ENCODE measurements around the gene LY6G6C.

Gene LY6G6C, protein sequence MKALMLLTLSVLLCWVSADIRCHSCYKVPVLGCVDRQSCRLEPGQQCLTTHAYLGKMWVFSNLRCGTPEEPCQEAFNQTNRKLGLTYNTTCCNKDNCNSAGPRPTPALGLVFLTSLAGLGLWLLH

DNA sequence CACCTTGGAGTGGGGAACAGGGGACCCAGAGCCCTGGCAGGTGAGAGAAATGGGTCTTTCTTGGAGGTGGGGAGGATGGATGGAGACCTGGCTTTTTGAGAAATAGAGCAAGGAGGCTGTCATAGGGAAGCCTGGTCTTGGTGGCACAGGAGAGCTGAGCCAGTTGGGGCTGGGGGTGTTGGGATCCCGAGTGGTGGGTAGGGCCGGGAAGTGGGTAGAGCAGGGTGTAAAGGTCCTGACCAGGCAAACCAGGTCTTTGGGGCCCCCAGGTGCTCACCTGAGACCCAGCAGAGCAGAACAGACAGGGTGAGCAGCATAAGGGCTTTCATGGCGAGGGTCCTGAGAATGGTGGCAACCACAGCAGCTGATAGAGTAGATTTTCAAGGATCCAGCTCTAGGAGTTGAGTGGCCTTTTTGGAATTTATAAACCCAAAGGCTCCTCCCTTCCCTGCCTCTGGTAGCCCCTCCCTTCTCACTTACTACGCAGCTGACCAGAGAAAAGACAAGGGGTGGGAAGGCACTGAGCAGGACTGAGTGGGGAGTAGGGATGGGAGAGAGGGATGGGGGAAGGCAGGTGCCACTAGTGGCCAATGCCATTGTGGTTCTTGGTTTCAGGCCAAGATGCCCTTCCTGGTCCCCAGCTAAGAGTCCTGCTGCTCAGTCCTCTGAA is at the start of gene LY6G6C:
LY6G6C (minus strand) TSS at position 396 of the 670 bp plus-strand sequence; CDS start at position 329, 67 bp downstream.
- DNase-seq, result no peak

DNA sequence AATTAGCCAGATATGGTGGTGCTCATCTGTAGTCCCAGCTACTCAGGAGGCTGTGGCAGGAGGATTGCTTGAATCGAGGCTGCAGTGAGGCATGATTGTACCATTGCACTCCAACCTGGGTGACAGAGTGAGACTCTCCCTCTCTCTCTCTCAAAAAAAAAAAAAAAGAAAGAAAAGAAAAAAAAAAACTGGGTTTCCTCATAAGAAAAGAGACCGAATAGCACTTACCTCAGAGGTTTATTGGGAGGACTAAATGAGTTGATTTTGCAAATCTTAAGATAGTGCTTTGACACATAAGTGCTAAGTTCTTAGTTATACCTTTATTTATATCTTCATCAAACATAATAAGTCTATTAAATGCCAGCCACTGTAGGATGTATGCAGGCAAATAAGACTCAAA is 49.3 kb upstream of the LY6G6C start:
- no peak for DNase-seq

DNA sequence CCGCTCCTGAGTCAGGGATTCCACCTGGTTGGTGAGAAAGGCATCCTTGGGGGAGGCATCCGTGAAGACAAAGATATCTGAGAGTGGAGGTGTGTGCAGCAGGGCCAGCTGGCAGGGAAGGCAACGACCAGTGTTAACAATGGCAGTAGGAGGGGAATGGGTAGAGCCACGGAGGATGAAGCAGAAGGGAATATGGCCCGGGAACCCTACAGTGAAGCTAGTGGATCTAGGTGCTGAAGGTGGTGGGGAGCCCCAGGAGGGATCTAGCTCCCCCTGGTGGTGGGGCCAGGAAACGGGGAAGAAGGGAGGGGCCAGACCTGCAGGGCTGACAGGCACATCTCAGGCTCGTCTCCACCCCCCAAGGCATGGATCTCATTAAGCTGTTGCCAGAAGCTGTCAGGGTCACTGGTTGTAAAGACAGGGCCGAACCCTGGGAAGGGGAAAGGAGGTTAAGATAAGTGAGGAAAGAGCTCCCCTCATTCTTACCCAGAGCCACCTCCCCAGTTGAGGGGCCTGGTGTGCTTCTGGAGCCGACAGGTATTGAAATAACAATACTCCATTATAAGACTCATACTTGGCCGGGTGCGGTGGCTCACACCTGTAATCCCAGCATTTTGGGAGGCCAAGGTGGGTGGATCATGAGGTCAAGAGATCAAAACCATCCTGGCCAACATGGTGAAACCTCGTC is 48.3 kb upstream of the LY6G6C start:
- DNase-seq, result peak; percentile 42

GRCh38 chr6:31768363-31769257 is 47.1 kb upstream of the LY6G6C start:
- DNase-seq, result no peak

- DNase-seq, result no peak
These were observed 45.6 kb upstream of the LY6G6C start for GRCh38 chr6:31767096-31767645.

- DNase-seq, result no peak
These were observed 44.6 kb upstream of the LY6G6C start for GRCh38 chr6:31765910-31766794.

DNA sequence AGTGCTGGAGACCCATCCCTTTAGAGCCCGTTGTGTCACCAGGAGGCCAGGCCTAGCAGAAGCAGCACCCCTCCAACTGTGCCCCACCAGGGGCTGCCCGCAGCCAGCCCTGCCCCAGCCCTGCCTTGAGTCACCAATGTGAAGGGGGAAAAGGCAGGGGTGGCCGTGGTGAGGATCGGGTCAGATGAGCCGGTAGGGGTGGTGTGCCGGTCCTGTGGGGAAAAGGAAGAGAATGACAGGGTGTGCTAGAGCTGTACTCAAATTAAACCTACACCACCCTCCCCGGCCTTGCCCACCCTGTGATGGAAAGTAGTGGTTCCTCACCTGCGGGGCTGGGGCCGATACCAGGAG is 44.0 kb upstream of the LY6G6C start:
- DNase-seq, result no peak

GRCh38 chr6:31764198-31764597 is 42.7 kb upstream of the LY6G6C start:
- DNase-seq, result no peak

DNA sequence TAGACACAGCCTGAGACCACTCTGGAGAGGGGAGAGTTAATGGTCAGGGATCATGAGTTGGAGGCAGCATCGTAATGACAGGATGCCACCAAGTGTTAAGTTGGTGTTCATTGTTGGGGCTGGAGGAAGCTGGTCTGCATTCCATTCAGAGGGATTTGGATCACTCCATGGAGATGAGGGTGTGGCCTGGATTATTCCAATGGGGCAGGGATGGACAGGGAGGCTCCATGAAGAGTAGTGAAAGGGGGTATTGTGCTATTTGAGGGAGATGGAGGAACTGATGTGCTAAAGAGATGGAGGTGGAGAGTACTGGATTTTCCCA is 42.0 kb upstream of the LY6G6C start:
- DNase-seq, result peak; percentile 12

GRCh38 chr6:31762878-31763618 is 41.5 kb upstream of the LY6G6C start:
- DNase-seq, result no peak

GRCh38 chr6:31762356-31762755 is 40.8 kb upstream of the LY6G6C start, which contains the start of gene SAPCD1:
SAPCD1 (plus strand) TSS chr6:31762656; CDS start chr6:31763055, 399 bp downstream.
- no peak for DNase-seq

DNA sequence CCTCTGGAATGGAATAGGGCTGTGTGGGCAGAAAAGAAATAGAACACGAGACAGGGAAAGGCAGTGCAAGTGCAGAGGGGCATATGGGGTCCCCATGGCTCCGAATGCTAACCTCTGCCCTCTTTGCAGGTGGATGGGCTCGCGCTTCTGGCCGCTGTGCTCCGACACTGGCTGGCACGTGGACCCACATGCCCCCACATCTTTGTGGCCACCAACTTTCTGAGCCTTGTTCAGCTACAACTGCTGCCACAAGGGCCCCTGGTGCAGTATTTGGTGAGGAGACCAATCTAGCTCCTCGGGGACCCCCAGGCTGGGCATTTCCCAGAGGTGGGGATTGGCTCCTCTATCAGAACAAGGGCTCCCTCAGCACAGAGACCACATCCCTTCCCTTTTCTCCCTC is 39.8 kb upstream of the LY6G6C start:
- DNase-seq, result no peak

DNA sequence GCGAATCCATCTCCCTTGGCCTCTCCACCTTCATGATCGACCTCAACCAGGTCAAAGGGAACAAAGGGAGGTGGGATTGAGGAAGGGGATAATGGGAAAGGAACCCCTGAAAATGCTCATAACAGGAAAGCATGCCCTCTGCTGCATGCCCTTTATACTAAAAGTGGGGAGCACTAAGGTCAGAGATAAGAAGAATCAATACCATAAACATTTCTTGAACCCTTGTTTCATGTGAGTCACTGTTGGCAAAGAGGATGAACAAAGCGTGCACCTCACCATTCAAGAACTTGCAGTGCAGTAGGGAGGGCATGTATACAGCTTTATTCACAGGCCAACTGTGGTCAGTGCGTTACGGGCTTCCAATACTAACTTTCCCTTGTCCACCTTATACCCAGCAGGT is 39.2 kb upstream of the LY6G6C start:
- no peak for DNase-seq

DNA sequence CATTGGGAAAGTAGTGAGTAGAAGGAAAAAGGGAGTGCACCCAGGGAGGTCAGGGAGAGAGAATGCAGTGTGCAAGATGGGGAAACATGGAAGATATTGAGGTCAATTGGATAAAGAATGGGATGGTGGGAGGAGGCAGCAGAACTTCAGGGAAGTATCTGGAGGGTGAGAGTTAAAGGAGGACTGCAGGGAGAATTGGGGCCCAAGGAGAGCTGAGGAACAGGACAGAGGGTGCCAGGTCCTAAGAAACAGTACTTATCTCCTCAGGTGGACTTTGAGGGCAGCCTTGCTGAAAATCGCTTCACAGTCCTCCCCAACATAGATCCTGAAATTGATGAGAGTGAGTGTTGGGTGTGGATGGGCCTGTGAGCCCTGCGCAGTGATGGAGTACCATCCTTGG is 36.7 kb upstream of the LY6G6C start:
- no peak for DNase-seq

GRCh38 chr6:31752739-31753319 is 31.3 kb upstream of the LY6G6C start:
- no peak for DNase-seq

DNA sequence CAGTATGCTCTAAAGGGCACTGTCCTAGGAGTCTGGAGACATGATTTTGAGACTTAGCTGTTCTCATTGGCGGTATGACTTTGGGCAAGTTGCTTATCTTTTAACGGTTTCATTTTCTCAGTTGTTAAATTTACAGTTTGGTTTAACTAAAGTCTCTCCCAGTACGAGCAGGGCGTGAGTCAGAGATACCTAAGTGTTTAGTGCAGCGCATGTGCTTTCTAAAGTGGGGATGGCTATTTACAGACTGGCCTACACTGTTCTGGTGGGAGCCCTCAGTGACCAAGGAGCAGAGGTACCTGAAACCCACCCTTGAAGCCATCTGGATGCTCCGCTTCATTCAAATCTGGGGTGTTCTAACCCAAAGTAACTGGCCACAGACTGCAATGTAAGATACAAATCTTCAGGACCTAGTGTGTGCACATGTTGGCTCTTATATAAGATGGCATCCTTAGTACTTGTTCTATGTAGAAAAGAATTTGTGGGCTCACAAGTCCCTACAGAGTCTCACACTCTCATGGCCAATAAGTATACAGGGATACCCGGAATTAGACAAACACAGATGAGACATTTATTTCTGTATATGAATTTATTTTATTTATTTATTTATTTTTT is 29.0 kb upstream of the LY6G6C start:
- no peak for DNase-seq

DNA sequence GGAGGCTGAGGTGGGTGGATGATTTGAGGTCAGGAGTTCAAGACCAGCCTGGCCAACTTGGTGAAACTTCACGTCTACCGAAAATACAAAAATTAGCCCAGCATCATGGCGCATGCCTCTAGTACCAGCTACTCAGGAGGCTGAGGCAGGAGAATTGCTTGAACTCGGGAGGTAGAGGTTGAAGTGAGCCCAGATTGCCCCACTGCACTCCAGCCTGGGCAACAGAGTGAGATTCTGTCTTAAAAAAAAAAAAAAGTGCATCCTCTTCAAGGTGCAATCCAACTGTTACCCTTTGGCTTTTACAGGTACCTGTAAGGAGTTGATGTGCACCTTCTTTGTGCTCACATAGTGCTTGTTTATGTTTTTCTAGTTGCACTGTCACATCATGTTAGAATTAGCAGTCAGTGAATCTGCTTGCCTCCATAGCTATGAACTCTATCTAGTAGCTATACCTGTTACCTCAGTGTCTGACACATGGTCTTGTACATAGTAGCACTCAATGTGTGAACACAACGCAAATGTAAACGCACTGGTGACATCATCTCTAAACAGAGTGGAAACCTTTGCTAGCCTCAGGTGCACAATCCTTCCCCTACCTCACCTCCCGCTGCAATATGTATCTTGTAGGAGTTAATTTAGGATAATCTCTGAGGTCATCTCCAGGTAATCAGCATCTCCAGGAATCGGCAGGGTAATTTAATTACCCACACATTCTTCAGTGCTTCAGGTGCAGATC is 27.9 kb upstream of the LY6G6C start:
- DNase-seq, result no peak

DNA sequence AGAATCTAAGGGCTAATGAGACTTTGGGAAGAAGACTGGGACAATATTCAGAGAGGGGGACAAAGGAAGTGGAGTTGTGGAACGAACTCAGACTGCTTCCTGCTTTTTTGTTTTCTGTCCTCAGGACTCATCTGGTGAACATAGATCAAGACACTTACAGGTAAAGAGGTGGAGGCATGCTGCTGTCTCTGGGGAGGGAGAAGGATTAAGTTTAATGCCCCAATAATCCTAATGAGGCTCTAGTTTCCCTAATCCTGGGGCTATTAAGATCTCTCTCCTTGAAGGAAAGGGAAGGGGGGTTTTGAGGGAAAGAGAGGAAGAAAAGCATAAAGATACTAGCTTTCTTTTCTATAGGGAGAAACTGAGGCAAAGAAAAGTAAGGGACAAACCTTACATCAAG is 22.9 kb upstream of the LY6G6C start:
- no peak for DNase-seq

DNA sequence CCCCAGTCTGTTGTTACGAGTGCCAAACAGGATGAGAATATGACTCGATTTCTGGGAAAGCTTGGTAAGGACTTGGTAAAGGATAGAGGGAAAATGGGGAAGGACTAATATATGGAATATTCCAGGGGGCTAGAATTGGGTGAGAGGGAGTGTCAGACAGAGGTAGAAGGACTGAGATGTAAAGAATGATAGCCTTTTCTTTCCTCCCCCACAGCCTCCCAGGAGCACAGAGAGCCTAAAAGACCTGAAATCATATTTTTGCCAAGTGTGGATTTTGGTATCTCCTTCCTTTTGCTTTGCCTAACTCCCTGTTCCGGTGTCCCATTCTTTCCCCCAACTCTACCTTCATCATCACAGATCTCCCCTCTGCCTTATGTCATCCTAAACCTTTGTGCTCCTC is 21.3 kb upstream of the LY6G6C start:
- DNase-seq, result no peak

- no peak for DNase-seq
These were observed 20.3 kb upstream of the LY6G6C start for GRCh38 chr6:31741815-31742214.
